HG03439 (cell line): Measurements from ENCODE around the gene SNX30.
"Not testable (repeated sequence)": the region's sequence is repeated elsewhere in the genome, so short reads cannot be mapped to it uniquely, and the experiment has no call there.

Source experiments
- ATAC-seq: cut with Tn5 transposase; IDR thresholded peaks from one replicate; pipeline ENCODE4 v1.9.1; 2021; ENCODE audit warnings: mild to moderate bottlenecking, moderate library complexity; ENCODE audit not compliant: unreplicated experiment

SNX30 gene, protein sequence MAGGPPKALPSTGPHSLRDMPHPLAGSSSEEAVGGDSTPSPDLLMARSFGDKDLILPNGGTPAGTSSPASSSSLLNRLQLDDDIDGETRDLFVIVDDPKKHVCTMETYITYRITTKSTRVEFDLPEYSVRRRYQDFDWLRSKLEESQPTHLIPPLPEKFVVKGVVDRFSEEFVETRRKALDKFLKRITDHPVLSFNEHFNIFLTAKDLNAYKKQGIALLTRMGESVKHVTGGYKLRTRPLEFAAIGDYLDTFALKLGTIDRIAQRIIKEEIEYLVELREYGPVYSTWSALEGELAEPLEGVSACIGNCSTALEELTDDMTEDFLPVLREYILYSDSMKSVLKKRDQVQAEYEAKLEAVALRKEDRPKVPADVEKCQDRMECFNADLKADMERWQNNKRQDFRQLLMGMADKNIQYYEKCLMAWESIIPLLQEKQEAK

DNA sequence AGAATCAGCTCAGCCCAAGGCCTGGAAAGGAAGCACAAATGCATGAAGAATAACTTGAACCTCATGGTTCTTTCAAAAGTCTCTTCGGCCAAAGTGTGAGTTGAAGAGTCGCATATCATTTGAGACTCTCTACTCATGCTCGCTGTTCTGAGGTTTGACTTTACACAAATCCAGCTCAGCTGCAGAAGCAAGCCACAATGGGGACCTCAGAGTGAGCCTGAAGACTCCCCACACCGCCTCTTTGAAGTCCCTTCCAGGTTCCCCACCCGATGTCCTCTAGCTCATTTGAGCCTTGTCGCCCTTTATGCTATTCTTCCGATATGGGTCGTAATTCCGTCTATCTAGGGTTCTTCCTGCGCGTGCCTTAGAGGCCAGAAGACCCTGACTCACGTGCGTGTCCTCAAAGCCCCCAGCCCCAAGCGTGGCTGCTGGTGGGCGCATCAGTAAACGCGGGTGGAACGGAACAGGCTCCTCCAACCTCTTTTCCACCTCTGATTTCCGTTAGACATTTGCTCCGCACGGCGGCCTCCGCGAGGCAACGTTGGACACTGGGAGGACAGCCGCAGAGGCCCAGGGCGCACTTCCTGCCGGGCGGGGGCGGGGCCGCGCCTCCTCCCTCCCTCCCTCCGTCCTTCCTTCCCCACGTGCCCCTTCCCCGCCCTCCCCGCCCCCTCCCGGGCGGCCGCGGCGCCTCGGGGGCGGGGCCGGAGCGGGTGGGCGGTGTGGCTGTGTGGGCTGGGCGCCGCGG lies at the start of gene SNX30:
Gene SNX30 (plus strand): TSS at position 745 of the 748 bp plus-strand sequence. CDS start 242 bp downstream, outside the sequence.
- peak; percentile 78 for ATAC-seq

DNA sequence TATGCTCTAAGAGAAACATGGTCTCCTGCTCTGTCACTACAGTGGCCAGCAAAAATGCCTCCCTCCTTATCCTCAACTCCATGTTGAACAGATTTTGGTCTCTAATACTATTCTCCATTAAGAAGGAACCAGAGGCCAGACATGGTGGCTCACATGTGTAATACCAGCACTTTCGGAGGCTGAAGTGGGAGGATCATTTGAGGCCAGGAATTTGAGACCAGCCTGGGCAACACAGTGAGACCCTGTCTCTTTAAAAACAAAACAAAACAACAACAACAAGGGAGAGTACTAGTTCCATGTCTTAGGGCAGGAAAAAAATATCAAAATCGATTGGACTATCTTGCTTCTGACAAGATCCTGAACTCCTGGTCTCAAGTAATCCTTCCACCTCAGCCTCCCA lies 47.3 kb upstream of the SNX30 start:
- ATAC-seq = no peak

DNA sequence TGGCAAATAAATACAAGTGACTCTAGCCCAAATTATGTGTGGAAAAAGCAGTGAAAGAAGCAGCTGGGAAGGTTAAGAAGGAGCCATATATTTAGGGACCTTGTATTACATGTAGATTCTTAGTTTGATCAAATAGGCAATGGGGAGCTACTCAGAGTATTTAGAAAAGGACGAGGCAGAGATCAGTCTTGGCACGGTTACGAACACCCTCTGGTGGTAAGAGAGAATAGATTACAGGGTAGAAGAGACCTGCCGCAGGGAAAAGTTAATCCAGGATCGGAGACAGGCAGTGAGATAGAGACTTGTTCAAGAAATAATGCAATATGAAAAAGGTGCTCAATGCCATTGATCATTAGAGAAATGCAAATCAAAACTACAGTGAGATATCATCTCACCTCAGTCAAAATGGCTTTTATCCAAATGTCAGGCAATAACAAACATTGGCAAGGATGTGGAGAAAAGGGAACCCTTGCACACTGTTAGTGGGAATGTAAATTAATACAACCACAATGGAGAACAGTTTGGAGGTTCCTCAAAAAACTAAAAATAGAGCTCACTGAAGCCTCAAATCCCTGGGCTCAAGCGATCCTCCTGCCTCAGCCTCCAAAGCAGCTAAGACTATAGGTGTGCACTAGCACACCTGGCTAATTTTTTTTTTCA lies 44.7 kb upstream of the SNX30 start:
- no peak for ATAC-seq

DNA sequence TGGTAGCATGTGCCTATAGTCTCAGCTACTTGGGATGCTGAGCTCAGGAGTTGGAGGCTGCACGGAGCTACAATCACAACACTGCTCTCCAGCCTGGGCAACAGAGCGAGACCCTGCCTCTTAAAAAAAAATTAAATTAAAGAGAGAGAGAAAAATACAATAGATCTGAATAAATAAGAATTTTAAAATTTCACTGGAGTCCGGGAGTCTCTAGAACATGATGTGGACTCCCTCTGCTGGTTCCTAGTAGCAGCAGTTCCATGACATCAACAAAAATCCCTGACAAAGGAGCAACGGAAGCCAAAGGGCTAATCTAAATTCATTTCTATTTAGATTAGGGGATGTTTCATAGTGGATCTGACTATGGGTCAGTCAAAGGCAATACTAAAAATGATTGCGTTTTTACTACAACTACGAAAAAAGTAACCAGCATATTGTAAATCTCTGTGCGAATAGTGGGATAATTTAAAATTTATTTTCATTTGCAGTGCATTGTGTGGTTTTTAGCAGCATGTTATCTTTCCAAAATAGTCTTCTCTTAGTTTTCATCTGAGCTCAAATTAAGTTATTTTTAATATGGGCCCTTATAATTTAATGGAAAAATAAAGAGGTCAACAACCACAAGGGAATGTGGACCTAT lies 39.4 kb upstream of the SNX30 start:
- no peak for ATAC-seq

DNA sequence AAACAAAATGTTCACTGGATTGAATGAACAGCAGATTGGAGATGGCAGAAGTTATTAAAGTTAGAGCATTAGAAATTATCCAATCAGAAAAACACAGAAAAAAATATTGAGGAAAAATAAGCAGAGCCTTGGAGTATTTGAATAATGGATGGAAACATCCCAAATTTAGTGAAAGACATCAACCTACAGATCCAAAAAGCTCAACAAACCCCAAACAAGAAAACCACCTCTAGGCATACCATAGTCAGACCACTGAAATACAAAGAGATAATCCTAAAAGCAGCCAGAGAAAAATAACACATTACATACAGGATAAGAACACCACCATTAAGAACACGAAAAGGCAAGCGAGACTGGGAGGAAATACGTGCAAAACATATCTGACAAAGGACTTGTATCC lies 37.9 kb upstream of the SNX30 start:
- ATAC-seq = no peak

DNA sequence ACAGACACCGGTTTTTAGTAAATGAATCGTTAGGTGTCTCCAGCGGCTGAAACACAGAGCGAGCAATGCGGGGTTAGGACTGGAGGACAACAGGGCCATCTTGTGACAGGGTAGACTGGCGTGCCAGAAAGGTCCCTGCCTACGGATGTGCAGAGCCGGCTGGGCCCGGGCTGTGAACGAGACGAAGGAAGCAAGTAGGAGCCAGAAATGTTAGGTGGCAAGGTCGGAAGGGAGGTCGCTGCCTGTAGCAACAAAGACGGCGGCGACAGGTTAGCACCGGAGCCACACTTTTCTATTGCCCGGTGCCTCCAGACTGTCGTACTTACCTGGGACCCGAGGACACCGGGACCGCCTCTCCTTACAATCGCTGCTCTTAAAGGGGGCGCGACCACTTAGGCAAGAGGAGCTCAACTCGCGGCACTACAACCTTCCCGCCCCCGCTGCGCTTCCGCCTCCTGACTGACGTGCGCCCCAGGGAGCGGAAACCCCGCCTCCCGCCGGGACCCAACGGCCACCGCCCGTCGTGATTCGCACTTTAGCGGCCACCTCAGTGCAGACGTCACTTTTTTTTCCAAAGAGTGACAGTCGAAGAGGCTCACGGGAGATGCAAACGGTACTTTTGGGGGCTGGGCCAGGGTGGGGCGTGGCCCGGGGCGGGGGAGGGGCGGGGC lies 32.8 kb upstream of the SNX30 start, which contains the start of gene INIP:
Gene INIP (minus strand): TSS at position 457 of the 671 bp plus-strand sequence. CDS start 1,632 bp downstream, outside the sequence.
- peak; percentile 93 for ATAC-seq

DNA sequence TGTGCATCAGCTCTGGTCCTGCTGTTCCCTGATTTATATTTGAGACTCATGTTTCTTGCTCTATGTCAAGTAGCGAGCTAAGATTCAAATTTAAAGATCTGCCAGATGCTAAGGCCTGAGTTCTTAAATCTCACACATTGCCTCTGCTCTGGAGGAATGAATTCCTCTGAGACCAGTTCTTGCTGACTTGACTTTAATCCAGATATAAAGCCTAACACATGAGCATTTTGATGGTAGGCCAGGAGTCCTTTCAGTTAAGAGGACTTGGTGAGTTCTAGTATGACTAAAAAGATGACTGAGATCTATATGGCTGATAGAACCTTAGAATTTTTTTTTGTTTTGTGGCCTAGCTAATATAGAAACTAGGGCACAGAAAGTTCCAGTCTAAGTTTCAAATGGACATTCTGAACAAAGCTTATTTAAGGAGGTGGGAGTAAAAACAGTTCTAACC lies 31.3 kb upstream of the SNX30 start:
- ATAC-seq = no peak

DNA sequence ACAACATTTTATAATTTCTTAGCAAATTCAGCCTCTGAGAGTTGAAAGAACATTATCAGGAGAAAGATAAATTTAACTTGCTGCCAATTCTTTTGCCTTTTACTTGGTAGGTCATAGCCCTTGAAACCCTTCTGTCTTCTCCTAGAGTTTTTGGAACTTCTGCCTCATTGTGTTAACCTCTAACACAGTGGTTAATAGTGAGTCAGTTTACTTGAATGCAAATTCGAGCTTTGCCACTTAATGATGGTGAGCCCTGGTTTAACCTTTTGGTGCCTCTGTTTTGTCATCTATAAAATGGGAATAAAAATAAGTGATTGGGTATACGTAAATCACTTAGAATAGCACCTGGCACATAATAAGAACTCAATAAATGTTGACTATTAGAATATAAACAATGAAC lies 30.9 kb upstream of the SNX30 start:
- ATAC-seq = no peak

DNA sequence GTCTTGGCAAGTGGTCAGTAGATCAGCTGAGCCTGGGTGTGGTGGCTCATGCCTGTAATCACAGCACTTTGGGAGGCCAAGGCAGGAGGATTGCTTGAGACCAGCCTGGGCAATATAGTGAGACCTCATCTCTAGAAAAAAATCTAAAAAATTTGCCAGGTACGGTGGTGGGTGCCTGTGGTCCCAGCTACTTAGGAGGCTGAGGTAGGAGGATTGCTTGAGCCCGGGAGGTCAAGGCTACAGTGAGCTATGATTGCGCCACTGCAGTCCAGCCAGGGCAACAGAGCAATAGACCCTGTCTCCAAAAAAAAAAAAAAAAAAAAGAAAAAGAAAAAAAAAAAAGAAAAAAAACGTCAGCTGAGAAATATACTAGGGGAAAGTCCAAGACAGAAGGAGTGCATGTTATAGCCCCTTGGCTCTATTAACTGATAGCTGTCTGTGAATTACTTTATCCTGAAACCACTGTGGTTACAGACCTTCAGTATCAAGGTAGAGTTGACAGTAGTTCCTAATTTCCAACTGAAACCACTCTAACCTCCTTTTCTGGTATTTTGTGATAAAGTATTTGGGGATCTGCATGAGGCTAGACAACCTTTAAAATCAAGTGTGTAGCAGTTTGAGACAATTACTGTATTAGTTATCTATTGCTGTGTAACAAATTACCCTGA lies 30.3 kb upstream of the SNX30 start:
- no peak for ATAC-seq

DNA sequence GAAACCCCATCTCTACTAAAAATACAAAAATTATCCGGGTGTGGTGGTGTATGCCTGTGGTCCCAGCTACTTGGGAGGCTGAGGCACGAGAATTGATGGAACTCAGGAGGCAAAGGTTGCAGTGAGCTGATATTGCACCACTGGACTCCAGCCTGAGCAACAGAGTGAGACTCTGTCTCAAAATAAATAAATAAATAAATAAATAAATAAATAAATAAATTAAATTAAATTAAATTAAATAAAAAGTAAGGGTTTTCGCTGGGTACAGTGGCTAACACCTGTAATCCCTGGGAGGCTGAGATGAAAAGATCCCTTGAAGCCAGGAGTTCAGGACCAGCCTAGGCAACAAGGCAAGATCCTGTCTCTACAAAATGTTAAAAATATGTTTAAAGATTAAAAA lies 27.8 kb upstream of the SNX30 start:
- ATAC-seq = not testable (repeated sequence)

DNA sequence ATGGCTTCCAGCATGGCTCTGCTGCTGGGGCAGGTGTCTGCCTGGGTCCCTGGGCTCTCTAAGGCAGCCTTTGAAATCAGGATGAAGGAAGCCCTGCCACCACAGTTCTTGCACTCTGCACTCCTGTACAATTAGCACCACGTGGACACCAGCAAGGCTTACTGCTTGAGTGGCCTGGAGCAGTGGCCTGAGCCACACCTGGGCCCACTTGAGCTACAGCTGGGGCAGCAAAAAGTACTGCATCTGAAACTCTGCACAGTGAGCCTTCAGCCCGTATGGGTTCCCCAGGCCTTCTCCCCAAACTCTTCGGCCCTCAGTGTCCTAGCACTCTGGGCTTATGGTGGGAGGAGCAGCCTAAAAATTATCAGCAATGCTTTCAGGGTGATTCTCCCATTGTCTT lies 24.6 kb upstream of the SNX30 start:
- ATAC-seq = no peak

DNA sequence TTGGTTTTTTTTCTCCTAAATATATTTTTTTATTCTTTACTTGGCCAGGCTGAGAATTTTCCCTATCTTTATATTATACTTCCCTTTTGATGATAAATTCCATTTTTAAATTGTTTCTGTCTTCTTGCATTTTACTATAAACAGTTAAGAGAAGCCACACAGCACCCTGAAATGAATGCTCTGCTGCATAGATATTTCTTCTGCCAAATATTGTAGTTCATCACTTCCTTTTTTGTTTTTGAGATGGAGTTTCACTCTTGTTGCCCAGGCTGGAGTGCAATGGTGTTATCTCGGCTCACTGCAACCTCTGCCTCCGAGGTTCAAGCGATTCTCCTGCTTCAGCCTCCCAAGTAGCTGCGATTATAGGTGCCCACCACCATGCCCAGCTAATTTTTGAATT lies 24.1 kb upstream of the SNX30 start:
- no peak for ATAC-seq

DNA sequence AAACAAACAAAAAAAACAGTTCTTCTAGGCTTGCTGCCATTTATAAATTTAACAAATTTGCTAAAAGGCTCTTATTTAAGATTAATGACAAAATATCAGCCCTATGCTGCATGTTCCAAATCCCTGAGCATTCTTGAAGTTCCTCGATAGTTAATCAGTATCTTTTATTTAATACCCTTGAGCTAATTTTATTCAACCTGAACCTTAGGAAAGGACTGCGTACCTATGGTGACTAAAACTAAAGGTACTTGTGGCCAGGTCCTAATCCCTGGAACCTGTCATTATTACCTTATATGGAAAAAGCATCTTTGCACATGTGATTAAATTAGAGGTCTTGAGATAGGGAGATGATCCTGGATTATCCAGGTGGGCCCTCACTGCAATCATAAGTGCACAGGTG lies 22.2 kb upstream of the SNX30 start:
- ATAC-seq = no peak

DNA sequence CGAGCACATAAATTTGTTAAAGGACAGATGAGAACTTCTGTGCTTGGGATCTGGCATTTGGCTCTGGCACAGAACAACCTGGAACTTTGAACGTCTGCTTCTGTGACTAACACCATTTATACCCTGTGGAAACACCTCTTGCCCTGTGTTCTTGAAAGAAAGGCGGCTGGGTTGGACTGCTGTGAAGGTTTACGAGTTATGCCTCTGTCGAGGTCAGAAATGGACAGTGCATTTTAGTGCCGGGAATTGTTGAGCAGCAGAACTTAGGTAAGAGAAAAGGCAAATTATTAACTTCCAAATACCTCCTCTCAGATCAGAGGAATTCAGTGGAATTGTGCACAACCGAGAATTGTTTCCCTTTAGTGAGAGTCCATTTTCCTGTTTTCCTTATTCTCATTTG lies 18.6 kb upstream of the SNX30 start:
- no peak for ATAC-seq

DNA sequence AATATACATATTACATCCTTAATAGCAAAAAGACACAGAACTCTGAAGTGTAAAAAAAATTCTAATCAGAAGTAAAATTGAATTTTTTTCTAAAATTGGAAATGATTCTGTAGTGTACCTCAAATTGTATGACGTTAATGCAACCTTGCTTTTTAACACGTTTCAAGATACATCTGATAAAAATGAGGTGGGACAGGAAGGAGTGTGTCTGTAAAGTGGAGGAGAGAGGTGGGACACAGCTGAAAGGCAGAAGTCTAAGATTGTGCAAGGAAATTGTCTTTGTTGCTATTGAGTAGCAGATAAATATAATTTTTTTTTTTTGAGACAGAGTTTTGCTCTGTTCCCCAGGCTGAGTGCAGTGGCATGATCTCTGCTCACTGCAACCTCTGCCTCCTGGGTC lies 15.7 kb upstream of the SNX30 start:
- no peak for ATAC-seq

DNA sequence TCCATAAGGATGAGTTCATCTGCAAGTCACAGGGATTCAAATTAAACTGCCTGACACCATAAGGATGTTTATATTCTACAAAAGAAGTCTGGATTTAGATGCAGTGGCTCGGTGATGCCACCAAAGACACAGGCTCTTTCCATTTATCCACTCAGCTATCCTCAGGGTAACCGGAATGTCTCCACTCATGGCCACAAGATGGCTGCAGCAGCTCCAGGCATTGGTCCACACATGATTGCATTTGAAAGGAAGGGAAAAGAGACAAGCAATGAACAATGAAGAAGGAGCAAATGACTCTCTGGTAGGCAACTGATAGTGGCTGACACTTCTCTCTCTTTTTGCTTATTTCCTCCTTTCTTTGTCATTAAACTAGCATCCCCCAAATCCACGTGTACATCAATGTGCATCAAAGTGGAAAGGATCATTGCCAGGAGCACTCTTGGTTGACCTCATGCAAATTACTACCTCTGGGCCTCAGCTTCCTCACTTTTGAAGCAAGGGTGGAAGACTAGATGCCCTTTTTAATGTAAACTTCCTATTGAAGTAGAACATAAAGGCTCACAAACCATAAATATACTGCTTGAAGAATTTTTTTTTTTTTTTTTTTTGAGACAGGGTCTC lies 7.2 kb upstream of the SNX30 start:
- no peak for ATAC-seq

DNA sequence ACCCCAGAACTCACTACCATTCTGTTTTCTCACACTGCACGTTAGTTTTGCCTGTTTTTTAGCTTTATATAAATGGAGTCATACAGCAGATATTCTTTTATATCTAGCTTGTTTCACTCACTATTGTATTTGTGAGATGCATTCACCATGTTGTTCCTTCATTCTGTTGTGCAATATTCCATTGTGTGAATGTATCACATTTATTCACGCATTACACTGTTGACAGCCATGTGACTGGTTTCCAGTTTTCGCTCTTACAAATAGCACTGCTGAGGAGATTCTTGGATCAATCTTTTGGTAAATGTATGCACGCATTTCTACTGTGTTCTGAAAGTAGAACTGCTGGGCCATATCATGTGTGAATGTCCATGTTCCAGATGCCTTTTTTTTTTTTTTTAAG lies 6.4 kb upstream of the SNX30 start:
- ATAC-seq = no peak

DNA sequence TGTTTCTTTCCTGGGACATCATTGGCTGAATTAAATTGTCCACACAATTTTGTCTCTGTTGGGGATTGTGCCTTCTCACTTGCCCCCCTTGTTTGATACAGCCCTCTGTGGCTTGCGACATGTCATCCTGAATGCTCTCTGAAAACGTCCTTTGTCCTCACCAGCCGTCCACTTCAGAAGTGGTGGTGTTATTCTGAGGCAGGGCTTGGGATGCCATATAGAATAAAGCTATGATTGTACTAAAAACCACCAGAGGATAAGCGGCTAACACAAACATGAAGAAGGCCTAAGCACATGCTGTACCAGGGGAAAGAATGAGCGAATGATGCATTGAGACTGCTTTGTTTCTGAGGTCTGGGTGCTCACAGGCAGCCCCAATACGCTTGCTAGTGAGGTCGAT lies 3.5 kb upstream of the SNX30 start:
- ATAC-seq = no peak

DNA sequence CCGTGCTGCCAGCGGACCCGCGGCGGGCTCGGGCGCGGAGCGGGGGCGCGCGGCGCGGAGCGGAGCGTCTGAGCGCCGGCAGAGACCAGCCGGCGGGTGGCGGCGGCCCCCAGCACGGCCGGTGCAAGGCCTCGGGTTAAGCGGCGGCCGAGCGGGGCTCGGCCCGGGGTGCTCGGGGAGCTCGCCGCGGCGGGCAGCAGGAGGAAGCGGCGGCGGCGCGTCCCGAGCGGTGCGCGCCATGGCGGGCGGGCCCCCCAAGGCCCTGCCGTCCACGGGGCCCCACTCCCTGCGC lies 150 bp downstream of the SNX30 start:
- ATAC-seq = no peak
